NB4 (cell line): ENCODE measurements around the gene CHPF2.

ENCODE experiments used
- DNase-seq: peaks from one replicate; pipeline ENCODE4 v3.0.0; 2010; ENCODE audit warnings: low read depth
- H3K4me3 ChIP-seq: one replicate; pipeline ENCODE4 v1.5.1; 2011; ENCODE audit warnings: mild to moderate bottlenecking, low read depth, low read length, moderate library complexity
- MYC ChIP-seq: IDR thresholded peaks from 2 replicates; pipeline ENCODE4 v1.6.1; 2011; ENCODE audit warnings: low read depth, low read length
- POLR2A ChIP-seq: IDR thresholded peaks from 2 replicates; pipeline ENCODE4 v1.6.1; 2011; ENCODE audit warnings: mild to moderate bottlenecking; ENCODE audit not compliant: insufficient read length; ENCODE audit errors: extremely low read depth
- TF ChIP-seq, protein P1 (sequence below): IDR thresholded peaks from 2 replicates; pipeline ENCODE4 v1.6.1; 2011; ENCODE audit warnings: low read depth, low read length
- TF ChIP-seq, protein P2 (sequence below): IDR thresholded peaks from one replicate; pipeline ENCODE4 v1.5.1; 2012; ENCODE audit warnings: low read depth, low read length

CHPF2 gene

DNA sequence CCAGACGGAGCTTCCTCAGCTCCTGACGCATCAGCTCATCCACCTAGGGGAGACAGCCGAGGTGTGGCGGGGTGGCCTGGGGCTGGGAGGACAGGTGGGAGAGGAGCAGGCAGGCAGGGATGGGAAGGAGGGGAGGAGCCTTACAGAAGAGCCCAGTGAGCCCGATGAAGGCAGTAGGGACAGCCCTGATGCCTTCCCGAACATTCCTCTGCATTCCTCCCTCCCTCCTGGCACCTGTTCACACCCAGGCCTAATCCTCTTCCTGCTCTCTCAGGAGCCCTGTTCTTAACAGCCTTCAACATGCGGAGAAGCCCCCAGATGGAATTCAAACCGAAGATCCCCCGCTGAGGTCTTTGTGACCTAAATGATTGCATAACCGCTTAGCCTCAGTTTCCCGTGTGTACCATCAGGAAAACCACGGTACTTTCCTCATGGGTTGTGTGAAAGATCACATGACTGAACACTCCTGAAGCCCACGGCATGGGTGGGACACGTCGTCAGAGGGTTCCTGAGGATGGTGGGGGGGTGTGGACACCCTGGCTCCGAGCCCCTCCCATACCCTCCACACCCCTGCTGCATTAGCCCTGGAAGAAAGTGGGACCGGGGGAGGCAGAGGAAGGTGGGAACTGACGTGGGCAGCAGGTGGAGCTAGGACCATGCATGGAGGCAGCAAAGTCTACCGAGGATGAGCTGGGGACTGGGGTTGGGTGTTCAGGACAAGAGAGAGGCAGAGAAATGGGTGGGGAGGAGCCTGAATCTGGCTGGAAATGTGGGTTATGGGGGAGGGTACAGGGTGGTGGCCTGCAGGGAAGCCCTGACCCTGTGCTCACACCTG is 36.5 kb upstream of the CHPF2 start:
- no peak overlapping the region for H3K4me3 ChIP-seq
- TF ChIP-seq, protein P1, sequence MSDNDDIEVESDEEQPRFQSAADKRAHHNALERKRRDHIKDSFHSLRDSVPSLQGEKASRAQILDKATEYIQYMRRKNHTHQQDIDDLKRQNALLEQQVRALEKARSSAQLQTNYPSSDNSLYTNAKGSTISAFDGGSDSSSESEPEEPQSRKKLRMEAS = no peak
- no peak for TF ChIP-seq POLR2A
- DNase-seq = no peak

DNA sequence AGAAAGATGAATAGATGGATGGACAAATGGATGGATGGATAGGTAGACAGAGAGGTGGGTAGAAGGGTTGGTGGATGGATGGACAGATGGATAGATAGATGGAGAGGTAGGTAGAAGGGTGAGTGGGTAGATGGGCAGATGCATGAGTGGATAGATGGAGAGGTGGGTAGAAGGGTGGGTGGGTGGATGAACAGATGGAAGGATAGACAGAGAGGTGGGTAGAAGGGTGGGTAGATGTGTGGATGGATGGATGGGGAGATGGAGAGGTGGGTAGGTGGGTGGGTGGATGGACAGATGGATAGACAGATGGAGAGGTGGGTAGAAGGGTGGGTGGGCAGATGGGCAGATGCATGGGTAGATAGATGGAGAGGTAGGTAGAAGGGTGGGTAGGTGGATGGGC is 34.4 kb upstream of the CHPF2 start:
- DNase-seq = no peak
- TF ChIP-seq, protein P1 = no peak
- TF ChIP-seq MYC (no peak), POLR2A (no peak)
- TF ChIP-seq, protein P2, sequence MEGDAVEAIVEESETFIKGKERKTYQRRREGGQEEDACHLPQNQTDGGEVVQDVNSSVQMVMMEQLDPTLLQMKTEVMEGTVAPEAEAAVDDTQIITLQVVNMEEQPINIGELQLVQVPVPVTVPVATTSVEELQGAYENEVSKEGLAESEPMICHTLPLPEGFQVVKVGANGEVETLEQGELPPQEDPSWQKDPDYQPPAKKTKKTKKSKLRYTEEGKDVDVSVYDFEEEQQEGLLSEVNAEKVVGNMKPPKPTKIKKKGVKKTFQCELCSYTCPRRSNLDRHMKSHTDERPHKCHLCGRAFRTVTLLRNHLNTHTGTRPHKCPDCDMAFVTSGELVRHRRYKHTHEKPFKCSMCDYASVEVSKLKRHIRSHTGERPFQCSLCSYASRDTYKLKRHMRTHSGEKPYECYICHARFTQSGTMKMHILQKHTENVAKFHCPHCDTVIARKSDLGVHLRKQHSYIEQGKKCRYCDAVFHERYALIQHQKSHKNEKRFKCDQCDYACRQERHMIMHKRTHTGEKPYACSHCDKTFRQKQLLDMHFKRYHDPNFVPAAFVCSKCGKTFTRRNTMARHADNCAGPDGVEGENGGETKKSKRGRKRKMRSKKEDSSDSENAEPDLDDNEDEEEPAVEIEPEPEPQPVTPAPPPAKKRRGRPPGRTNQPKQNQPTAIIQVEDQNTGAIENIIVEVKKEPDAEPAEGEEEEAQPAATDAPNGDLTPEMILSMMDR = no peak
- H3K4me3 ChIP-seq = no peak overlapping the region

DNA sequence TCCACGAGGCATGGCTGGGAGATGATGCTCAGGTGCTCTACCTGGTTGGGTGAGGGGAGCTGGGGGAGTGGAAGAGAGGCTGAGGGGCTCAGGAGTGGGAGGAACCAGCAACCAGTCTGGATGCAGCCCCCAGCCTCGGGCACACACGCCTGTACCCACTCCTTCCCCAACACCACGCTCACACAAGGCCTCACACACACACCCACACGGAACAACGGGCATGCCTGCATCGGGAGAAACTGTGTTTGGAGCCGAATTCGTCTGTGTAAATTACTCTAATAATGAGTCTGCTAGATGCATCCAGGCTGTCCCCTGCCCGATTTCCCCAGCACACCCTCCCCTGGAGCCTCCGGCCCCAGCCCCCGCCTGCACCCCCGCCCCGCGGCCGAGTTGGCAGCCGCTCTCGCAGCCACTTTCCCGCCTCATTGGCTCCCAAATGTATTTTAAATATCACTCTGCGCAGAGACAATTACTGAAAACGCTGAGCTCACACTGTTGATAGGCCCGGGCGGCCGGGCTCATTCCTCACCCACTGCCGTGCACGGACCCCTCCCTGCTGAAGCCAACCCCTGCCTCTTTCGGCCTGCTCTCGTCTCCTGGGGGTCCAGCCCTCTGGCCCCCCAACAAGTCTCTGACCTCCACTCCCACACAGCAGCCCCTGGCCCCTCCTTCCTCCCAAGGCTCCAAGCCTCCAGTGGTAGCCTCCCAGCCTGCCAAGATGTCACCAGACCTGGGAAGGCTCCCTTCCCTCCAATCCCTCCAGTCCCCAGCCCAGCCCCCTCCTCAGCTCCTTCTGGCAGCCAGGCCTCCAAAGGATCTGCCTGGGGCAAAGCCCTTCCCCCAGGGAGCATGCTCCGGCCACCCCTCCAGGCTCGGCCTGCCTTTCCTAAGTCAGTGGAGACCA is 33.1 kb upstream of the CHPF2 start:
- no peak overlapping the region for H3K4me3 ChIP-seq
- DNase-seq = no peak
- TF ChIP-seq, protein P1 = no peak
- TF ChIP-seq MYC (no peak), POLR2A (no peak)
- TF ChIP-seq, protein P2 = no peak

DNA sequence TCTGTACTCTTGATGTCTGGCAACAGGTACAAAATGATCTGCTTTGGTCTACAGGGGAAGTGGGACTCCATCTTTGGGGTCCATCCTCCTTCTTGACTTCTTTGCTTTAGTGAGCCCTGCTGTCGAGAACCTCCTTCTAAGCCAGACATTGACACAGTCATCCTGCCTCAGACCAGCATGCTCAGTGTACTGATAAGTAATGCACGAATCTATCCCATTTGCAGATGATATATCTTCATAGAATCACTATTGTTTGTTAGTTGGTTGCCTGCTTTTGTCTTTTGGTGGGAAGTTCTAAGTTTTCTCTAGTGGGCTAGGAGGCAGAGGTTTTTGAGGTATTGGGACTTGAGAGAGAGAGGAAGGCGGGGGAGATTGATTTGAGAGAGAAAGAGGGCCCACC is 30.9 kb upstream of the CHPF2 start:
- no peak overlapping the region for H3K4me3 ChIP-seq
- no peak for TF ChIP-seq MYC
- TF ChIP-seq, protein P1 = no peak
- no peak for TF ChIP-seq POLR2A
- TF ChIP-seq, protein P2 = no peak
- no peak for DNase-seq

DNA sequence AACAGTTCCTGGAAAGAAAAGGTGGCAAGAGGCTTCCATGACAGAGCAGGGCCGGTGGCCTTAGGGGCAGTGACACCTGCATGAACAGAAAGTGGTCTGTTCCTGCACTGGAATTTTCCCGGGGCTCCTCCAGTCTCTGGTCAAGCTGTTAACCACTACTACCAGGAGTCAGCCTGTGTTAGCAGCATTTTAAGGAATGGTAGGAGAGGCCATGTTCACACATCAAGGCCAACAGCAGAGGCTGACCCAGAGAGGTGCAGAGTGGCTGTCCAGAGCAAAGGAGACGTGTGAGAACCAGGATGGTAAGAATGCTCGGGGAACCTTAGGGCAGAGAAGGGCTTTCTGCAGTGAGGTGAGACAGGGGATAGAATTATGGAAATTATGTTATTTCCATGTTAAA is 30.5 kb upstream of the CHPF2 start:
- no peak for DNase-seq
- H3K4me3 ChIP-seq = no peak overlapping the region
- TF ChIP-seq, protein P2 = no peak
- TF ChIP-seq MYC = no peak
- no peak for TF ChIP-seq POLR2A
- TF ChIP-seq, protein P1 = no peak

DNA sequence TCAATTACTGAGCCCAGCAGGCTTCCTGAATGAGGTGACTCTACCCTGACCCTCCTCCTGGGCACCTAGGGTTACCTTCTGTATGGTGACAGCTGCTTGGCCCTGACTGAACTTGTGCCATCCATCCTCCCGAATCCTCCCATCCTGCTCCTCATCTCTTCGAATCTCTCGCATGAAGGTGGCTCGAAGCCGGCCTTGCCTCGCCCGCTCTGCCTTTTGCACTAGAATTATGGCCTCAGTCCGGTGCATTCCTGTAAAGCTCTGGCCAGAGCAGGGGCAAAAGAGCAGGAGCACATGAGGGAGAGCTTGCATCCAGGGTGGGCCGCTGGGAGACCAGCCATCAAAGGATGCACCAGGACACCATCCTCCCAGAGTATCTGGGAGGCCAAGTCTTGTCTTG is 29.4 kb upstream of the CHPF2 start:
- no peak for DNase-seq
- TF ChIP-seq MYC = no peak
- TF ChIP-seq, protein P1 = no peak
- no peak for TF ChIP-seq POLR2A
- H3K4me3 ChIP-seq = no peak overlapping the region
